GM13976 (cell line): ENCODE results near the gene ADGRG2.
"Not testable (repeated sequence)": the region's sequence is repeated elsewhere in the genome, so short reads cannot be mapped to it uniquely, and the experiment has no call there.

Source experiments
- DNase-seq: peaks from one replicate; pipeline ENCODE4 v3.0.0; 2012; ENCODE audit warnings: low spot score
- in situ Hi-C: fragments of 300-500 bp; cut with MboI; formaldehyde crosslinking; loops from one replicate; pipeline ENCODE4 v1.12.0; 2022; ENCODE audit warnings: low sequenced_read_pairs, mixed read lengths, inconsistent platforms; ENCODE audit not compliant: unreplicated experiment
- TF ChIP-seq, protein P1 (sequence below): IDR thresholded peaks from 2 replicates; pipeline ENCODE4 v1.5.1; 2012; ENCODE audit warnings: borderline replicate concordance, mild to moderate bottlenecking; ENCODE audit not compliant: insufficient read depth; ENCODE audit errors: extremely low read depth, missing control alignments, control extremely low read depth

Gene ADGRG2

DNA sequence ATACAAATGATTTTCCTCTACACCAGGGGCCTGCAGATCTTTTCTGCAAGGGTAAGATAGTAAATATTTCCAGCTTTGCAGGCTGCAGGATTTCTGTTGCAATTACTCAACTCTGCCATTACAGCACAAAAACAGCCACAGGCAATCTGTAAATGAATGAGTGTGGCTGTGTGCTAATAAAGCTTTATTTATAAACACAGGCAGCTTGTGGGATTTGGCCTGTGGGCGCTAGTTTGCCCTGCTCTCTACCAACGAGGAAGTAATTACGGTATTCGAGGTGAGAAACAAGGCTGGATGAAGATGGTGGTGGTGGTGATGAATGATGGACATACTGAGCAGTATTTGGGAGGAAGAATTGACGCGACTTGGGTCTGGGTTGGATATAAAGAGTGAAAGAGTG lies 30.7 kb downstream of the ADGRG2 start:
- no peak for DNase-seq
- TF ChIP-seq, protein P1, sequence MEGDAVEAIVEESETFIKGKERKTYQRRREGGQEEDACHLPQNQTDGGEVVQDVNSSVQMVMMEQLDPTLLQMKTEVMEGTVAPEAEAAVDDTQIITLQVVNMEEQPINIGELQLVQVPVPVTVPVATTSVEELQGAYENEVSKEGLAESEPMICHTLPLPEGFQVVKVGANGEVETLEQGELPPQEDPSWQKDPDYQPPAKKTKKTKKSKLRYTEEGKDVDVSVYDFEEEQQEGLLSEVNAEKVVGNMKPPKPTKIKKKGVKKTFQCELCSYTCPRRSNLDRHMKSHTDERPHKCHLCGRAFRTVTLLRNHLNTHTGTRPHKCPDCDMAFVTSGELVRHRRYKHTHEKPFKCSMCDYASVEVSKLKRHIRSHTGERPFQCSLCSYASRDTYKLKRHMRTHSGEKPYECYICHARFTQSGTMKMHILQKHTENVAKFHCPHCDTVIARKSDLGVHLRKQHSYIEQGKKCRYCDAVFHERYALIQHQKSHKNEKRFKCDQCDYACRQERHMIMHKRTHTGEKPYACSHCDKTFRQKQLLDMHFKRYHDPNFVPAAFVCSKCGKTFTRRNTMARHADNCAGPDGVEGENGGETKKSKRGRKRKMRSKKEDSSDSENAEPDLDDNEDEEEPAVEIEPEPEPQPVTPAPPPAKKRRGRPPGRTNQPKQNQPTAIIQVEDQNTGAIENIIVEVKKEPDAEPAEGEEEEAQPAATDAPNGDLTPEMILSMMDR, result no peak
- in situ Hi-C loops, result no loop called here

DNA sequence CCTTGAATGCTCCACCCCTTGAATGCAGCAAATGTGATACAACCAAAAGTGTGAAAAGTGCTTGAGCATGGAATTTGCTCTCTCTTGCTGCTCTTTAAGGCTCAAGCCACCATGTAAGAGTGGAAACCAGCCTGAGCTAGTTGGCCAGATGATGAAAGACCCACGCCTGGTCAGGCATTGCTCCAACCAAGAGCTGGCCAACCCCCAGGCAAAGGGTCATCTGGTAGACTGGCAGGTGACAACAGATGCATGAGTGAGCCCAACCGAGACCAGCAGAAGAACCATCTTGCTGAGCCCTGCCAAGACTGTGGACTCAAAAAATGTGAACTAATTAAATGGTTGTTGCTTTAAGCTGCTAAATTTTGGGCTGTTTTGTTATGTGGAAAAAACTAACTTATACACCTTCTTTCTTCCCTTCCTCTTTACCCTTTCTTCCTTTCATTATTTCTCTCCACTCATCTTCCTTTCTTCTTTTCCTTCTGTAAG lies 32.7 kb downstream of the ADGRG2 start:
- TF ChIP-seq, protein P1, result no peak
- in situ Hi-C loops, result no loop called here
- DNase-seq, result no peak

DNA sequence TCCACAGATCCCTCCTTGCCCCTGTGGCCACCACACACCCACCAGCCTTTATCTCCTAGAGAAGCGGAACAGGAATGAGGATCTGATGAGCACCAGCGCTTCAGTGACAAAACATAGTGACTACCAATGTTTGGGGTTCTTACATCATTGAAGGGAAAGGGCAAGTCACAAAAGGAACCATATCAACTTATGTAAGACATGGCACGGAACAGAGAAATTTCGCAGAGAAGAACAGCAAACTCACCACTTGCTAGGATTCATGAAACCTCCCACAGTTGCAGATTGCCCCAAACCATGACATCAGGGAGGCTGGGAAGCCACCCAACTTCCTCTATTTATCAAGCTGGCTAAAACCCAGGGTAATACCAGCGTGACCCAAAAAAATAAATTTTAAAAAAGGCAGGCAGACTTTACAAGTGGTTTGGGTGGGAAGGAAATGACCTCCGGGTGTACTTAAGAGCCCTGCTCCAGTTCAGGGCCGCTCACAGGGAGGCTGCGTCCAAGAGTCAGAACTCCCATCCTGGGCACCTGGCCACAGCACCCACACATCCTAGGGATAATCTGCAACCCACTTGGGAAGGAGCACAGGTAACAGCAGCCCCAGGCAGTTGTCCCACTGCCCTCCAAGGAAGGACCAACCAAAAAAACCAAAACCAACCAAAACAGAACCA lies 36.0 kb downstream of the ADGRG2 start:
- TF ChIP-seq, protein P1, result no peak
- in situ Hi-C loops, result no loop called here
- no peak for DNase-seq

DNA sequence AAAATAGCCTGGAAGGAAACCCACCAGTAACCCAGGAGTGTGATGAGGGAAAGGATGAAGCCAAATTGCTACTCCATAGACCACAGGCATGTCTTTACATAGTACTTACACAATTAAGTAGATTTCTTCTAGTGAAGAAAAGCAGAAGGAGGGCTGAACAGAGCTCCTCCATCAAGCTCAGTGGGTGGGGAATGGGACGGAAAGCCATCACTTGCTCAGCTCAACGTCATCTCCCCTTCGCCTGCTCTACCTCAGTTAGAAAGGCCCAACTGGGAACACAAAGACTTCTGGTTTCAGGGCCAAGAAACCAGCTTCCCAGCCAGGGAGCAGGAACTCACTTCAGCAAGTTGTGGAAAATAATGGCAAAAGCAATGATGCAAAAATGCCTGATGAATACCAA lies 36.6 kb downstream of the ADGRG2 start:
- in situ Hi-C loops, result no loop called here
- DNase-seq, result no peak
- TF ChIP-seq, protein P1, result no peak

DNA sequence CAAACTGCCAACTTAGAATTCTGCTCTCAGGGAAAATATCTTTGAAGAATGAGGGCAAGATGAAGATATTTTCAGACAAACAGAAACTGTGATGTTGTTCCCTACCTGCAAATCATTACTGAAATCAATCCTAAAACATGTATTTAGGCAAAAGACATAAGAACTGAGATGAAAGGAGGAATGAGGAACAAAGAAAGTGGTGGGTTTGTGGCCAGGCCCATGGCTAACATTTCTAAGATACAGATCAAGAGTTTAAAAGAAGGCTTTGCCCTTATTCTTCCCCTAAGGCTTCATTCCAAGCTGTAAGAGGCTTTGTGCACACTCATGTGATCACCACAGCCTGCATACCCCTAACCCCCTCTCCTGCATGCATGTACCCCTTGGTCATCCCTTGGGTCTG lies 46.5 kb downstream of the ADGRG2 start:
- TF ChIP-seq, protein P1, result no peak
- DNase-seq, result no peak
- in situ Hi-C loops, result no loop called here

DNA sequence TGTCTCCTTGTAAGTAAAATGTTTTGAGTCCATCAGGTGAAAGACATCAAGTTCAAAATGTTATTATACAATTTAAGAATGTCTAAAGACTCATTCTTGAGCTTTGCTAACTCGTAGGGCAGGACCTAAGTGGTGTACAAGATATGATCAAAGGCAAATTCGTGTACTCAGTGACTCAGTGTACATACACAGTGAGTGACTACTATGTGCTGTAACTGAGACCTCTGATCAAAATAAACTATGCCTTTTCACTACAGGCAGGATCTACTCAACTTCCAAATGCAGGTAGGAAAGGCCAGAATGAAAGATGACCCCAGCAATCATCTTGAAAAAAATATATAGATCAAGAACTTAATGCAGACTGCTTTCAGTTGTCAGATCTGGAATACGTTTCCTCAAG lies 49.9 kb downstream of the ADGRG2 start:
- DNase-seq, result no peak
- TF ChIP-seq, protein P1, result no peak
- in situ Hi-C loops, result no loop called here

DNA sequence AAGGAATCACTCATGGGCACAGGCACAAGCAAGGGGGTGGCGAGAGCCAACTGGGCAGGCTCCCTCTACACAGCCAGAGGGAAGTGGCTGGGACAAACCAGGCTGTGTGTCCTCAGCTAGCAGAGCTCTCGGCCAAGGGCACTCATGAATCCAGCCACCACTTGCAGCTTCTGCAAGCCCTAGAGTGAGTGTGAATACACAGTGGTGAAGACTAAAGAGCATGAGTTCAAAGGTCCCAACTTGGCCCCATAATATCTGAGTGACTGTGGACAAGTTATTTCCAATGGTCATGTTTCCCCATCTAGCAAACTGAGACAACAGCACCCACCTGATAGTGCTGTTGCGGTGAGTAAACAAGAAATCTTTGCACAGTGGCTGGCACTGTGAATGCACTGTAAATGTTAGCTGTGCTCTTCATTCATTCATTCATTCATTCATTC lies 51.7 kb downstream of the ADGRG2 start:
- DNase-seq, result no peak
- in situ Hi-C loops, result no loop called here
- TF ChIP-seq, protein P1, result no peak

DNA sequence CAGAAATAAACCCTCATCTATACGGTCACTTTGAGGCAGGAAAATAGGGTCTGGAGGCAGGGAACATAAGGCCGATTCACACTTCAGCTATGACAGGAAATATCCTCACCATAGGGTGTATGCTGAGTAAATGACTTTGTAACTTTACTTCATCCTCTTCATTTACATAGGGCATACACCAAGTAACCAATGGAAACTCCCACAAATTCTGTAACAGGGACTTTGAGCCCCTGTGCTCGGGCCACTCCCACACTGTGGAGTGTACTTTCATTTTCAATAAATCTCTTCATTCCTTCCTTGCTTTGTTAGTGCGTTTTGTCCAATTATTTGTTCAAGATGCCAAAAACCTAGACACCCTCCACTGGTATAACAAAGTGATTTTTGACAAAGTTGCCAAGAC lies 55.3 kb downstream of the ADGRG2 start:
- in situ Hi-C loops, DNase-seq: not testable (repeated sequence)
